H1 (cell line): ENCODE results near the gene EHD2. TPM values are rescaled to one million over a fixed set of nuclear protein-coding genes. Genes with fewer than 3 reads are reported as not detected.

Source experiments
- CTCF ChIA-PET: fragments of 300-600 bp; sonication (Branson Sonifier 250); formaldehyde crosslinking; loops from one replicate; lab custom pipeline; 2021; ENCODE audit not compliant: partially characterized antibody; lab: Charles Lee
- POLR2A ChIA-PET: fragments of 300-600 bp; sonication (Branson Sonifier 250); formaldehyde crosslinking; loops from one replicate; lab custom pipeline; 2021; ENCODE audit warnings: inconsistent platforms; ENCODE audit not compliant: partially characterized antibody; lab: Charles Lee
- DNase-seq, 2 experiments: peaks; one replicate each; pipeline versions ENCODE4 v3.0.0 to v3.0.0-alpha.2; 2010 to 2022; ENCODE audit warnings: low spot score in 2 of 2, low read depth in 1 of 2, mixed read lengths in 1 of 2
- FAIRE-seq: peaks from 2 replicates; lab custom pipeline; 2011; peaks lifted over from hg19 to GRCh38; lab: Jason Lieb, UNC
- H2AFZ ChIP-seq: 2 replicates; pipeline ENCODE4 v1.8.1; 2012; ENCODE audit warnings: low read length, inconsistent platforms
- H2AK5ac ChIP-seq: 2 replicates; pipeline ENCODE4 v1.6.1; 2013; ENCODE audit warnings: low read depth, low read length
- H2BK120ac ChIP-seq: replicated peaks from 2 replicates; pipeline ENCODE3; 2013; ENCODE audit warnings: low read depth, low read length, inconsistent platforms
- H2BK12ac ChIP-seq: 2 replicates; pipeline ENCODE4 v1.6.1; 2013; ENCODE audit warnings: low read depth, low read length
- H2BK15ac ChIP-seq: 2 replicates; pipeline ENCODE4 v1.6.1; 2013; ENCODE audit warnings: low read length
- H2BK20ac ChIP-seq: 2 replicates; pipeline ENCODE4 v1.6.1; 2013; ENCODE audit warnings: low read length
- H2BK5ac ChIP-seq: 2 replicates; pipeline ENCODE4 v1.6.1; 2013; ENCODE audit warnings: low read depth, low read length
- H3K14ac ChIP-seq: 2 replicates; pipeline ENCODE4 v1.6.1; 2013; ENCODE audit warnings: inconsistent platforms; ENCODE audit not compliant: insufficient read length
- H3K18ac ChIP-seq: 2 replicates; pipeline ENCODE4 v1.6.1; 2013; ENCODE audit warnings: low read length; ENCODE audit errors: extremely low read depth
- H3K23ac ChIP-seq: 2 replicates; pipeline ENCODE4 v1.6.1; 2013; ENCODE audit warnings: inconsistent platforms; ENCODE audit not compliant: insufficient read length
- H3K23me2 ChIP-seq: 2 replicates; pipeline ENCODE4 v1.6.1; 2013; ENCODE audit warnings: low read depth, low read length
- H3K27ac ChIP-seq: 2 replicates; pipeline ENCODE4 v1.6.1; 2011; ENCODE audit warnings: low read depth, low read length, inconsistent platforms
- H3K27me3 ChIP-seq, 4 experiments: replicated peaks in 1 of 4; 1 replicate in 1 of 4; 2 replicates in 3 of 4; pipeline versions ENCODE4 v1.6.1 to v1.8.1; 2011 to 2013; ENCODE audit warnings: low read length in 3 of 4, mild to moderate bottlenecking in 3 of 4, inconsistent platforms in 2 of 4, mixed read lengths in 2 of 4, moderate library complexity in 1 of 4; ENCODE audit not compliant: control insufficient read depth in 3 of 4, insufficient read depth in 3 of 4; ENCODE audit errors: extremely low read depth in 1 of 4
- H3K36me3 ChIP-seq, 4 experiments: 2 replicates each; pipeline versions ENCODE4 v1.6.1 to v1.8.1; 2011 to 2013; ENCODE audit warnings: mild to moderate bottlenecking in 4 of 4, low read length in 3 of 4, moderate library complexity in 2 of 4, control low read depth in 1 of 4, inconsistent platforms in 1 of 4; ENCODE audit not compliant: insufficient read depth in 4 of 4, control insufficient read depth in 2 of 4
- H3K4ac ChIP-seq: replicated peaks from 2 replicates; pipeline ENCODE3; 2013; ENCODE audit warnings: low read length, low read depth, mixed read lengths, inconsistent platforms; ENCODE audit not compliant: insufficient read length
- H3K4me1 ChIP-seq, 4 experiments: replicated peaks in 1 of 4; 1 replicate in 1 of 4; 2 replicates in 3 of 4; pipeline versions ENCODE4 v1.6.1 to v1.8.1; 2011 to 2013; ENCODE audit warnings: low read length in 3 of 4, inconsistent platforms in 2 of 4, mixed read lengths in 1 of 4; ENCODE audit not compliant: insufficient read depth in 4 of 4, control insufficient read depth in 3 of 4
- H3K4me2 ChIP-seq, 2 experiments: 2 replicates each; pipeline versions ENCODE4 v1.6.1 to v1.8.1; 2011 to 2013; ENCODE audit warnings: low read depth in 2 of 2, low read length in 2 of 2, control low read depth in 1 of 2, inconsistent platforms in 1 of 2, mild to moderate bottlenecking in 1 of 2; ENCODE audit not compliant: insufficient read depth in 1 of 2
- H3K4me3 ChIP-seq, 4 experiments: fragments of 200-600, 300-600 bp in 1 of 4; sonication (generic), shearing (Covaris generic), sonication (Bioruptor Twin) in 1 of 4; 2 replicates each; pipeline versions ENCODE4 v1.5.1 to v1.8.1; 2011 to 2016; ENCODE audit warnings: low read length in 4 of 4, low read depth in 3 of 4, control low read depth in 2 of 4, inconsistent platforms in 2 of 4, mild to moderate bottlenecking in 2 of 4, mixed read lengths in 1 of 4, moderate library complexity in 1 of 4; ENCODE audit not compliant: insufficient read depth in 2 of 4; ENCODE audit errors: extremely low read depth in 1 of 4
- H3K56ac ChIP-seq: replicated peaks from 2 replicates; pipeline ENCODE3; 2013; ENCODE audit warnings: low read depth, mild to moderate bottlenecking, mixed read lengths, low read length, inconsistent platforms; ENCODE audit not compliant: insufficient read length
- H3K79me1 ChIP-seq: 2 replicates; pipeline ENCODE4 v1.6.1; 2013; ENCODE audit warnings: low read depth, low read length, control low read depth
- H3K79me2 ChIP-seq, 2 experiments: 2 replicates each; pipeline versions ENCODE4 v1.6.1 to v1.8.1; 2012 to 2013; ENCODE audit warnings: low read length in 2 of 2, mild to moderate bottlenecking in 2 of 2, inconsistent platforms in 1 of 2; ENCODE audit not compliant: insufficient read depth in 2 of 2, control insufficient read depth in 1 of 2
- H3K9ac ChIP-seq, 4 experiments: replicated peaks in 1 of 4; 1 replicate in 1 of 4; 2 replicates in 3 of 4; pipeline versions ENCODE4 v1.6.1 to v1.8.1; 2011 to 2013; ENCODE audit warnings: low read depth in 3 of 4, low read length in 3 of 4, control low read depth in 2 of 4, mild to moderate bottlenecking in 2 of 4, moderate library complexity in 2 of 4, inconsistent platforms in 1 of 4; ENCODE audit errors: extremely low read depth in 1 of 4
- H3K9me3 ChIP-seq, 2 experiments: 2 replicates each; pipeline versions ENCODE4 v1.6.1 to v1.8.1; 2012 to 2013; ENCODE audit warnings: mild to moderate bottlenecking in 2 of 2, moderate library complexity in 2 of 2, control low read depth in 1 of 2, inconsistent platforms in 1 of 2, low read depth in 1 of 2, low read length in 1 of 2, mixed read lengths in 1 of 2; ENCODE audit not compliant: insufficient read depth in 2 of 2
- H4K20me1 ChIP-seq, 2 experiments: replicated peaks in 1 of 2; 2 replicates each; pipeline versions ENCODE3 to v1.8.1; 2011 to 2013; ENCODE audit warnings: inconsistent platforms in 2 of 2, low read length in 2 of 2, mild to moderate bottlenecking in 1 of 2; ENCODE audit not compliant: insufficient read depth in 2 of 2, control insufficient read depth in 1 of 2
- H4K5ac ChIP-seq: 2 replicates; pipeline ENCODE4 v1.6.1; 2013; ENCODE audit warnings: low read length, low read depth, mixed read lengths, inconsistent platforms; ENCODE audit not compliant: insufficient read length
- H4K8ac ChIP-seq: 2 replicates; pipeline ENCODE4 v1.8.0; 2013; ENCODE audit warnings: mild to moderate bottlenecking, moderate library complexity, low read length, inconsistent platforms; ENCODE audit not compliant: insufficient read depth; ENCODE audit errors: extremely low read depth
- H4K91ac ChIP-seq: replicated peaks from 2 replicates; pipeline ENCODE3; 2013; ENCODE audit warnings: low read length, mixed read lengths, inconsistent platforms; ENCODE audit not compliant: insufficient read length
- EP300 ChIP-seq, 2 experiments: IDR thresholded peaks; 1 replicate in 1 of 2; 2 replicates in 1 of 2; pipeline ENCODE4 v1.6.1; 2011 to 2012; ENCODE audit warnings: low read depth in 2 of 2, low read length in 2 of 2, mild to moderate bottlenecking in 2 of 2, borderline replicate concordance in 1 of 2, inconsistent platforms in 1 of 2, moderate library complexity in 1 of 2
- HDAC2 ChIP-seq, 2 experiments: fragments of 300-600 bp in 1 of 2; sonication (generic) in 1 of 2; IDR thresholded peaks; 2 replicates each; pipeline ENCODE4 v1.6.1; 2011 to 2012; ENCODE audit warnings: low read depth in 2 of 2, low read length in 2 of 2, mild to moderate bottlenecking in 2 of 2, moderate library complexity in 2 of 2, borderline replicate concordance in 1 of 2, inconsistent platforms in 1 of 2
- KDM4A ChIP-seq: IDR thresholded peaks from one replicate; pipeline ENCODE4 v1.7.1; 2012; ENCODE audit warnings: low read depth, mild to moderate bottlenecking, moderate library complexity, low read length, inconsistent platforms; ENCODE audit not compliant: severe bottlenecking
- POLR2AphosphoS5 ChIP-seq: IDR thresholded peaks from 2 replicates; pipeline ENCODE4 v1.6.1; 2011; ENCODE audit warnings: low read depth, low read length
- TEAD4 ChIP-seq: IDR thresholded peaks from 2 replicates; pipeline ENCODE4 v1.6.1; 2012; ENCODE audit warnings: low read depth, low read length, inconsistent platforms, mixed read lengths
- WGBS, 2 experiments: shearing (Covaris generic) in 1 of 2; methylation state at CpG; one replicate each; pipeline versions ENCODE4 v1.1.6 to v1.1.7; 2013 to 2015; ENCODE audit warnings: low lambda C conversion rate in 2 of 2, mixed read lengths in 2 of 2, inconsistent platforms in 1 of 2, low coverage in 1 of 2, missing lambda C conversion rate in 1 of 2; ENCODE audit not compliant: insufficient replicate concordance in 2 of 2, insufficient coverage in 1 of 2, insufficient read length in 1 of 2; ENCODE audit errors: extremely low coverage in 1 of 2, missing lambda C conversion rate in 1 of 2; 5-methylcytosine and 5-hydroxymethylcytosine counted together
- polyA plus RNA-seq, 7 experiments: library from polyadenylated mRNA; depleted of rRNA in 3 of 7; stranded (reverse) in 5 of 7; unstranded in 2 of 7; fragments of >200 nt in 5 of 7; fragments of 200-250 nt in 2 of 7; gene quantifications; 1 replicate in 5 of 7; 2 replicates in 1 of 7; 4 replicates in 1 of 7; pipeline versions ENCODE4 v1.2.1 to v1.2.3, GENCODE V29; 2011 to 2013; ENCODE audit warnings: missing spikeins in 2 of 7, mixed read lengths in 2 of 7
- total RNA-seq: library from RNA; stranded (reverse); fragmentation: NEBNext Ultra II Directional; extraction: Animal tissue kit (Norgen Biotek cat#: 25700); gene quantifications from 2 replicates; pipeline ENCODE4 v1.2.1, GENCODE V29; 2021

The EHD2 gene
- total and polyA plus RNA-seq, 2 of the 8 experiments (the other 6 are each of a cell fraction or from before 2014, with no cell fraction given): 4.5 to 14.3 TPM

- H3K27ac ChIP-seq: no peak overlapping the region; the same call in 1 of the 2 replicates
- H3K79me2 ChIP-seq: no peaks in the 10 kb centered on the region
- H3K14ac ChIP-seq: no peak overlapping the region
- H3K23ac ChIP-seq: no peak overlapping the region
- H4K91ac ChIP-seq: peak overlapping the region; percentile 70
- FAIRE-seq (no peak), DNase-seq (no peak)
- no peak overlapping the region for H2BK12ac ChIP-seq
- H3K4ac ChIP-seq: no peak overlapping the region
- H3K18ac ChIP-seq: no peak overlapping the region
- H3K79me1 ChIP-seq: no peaks in the 10 kb centered on the region; the same call in 1 of the 2 replicates
- no peak overlapping the region for H2BK120ac ChIP-seq
- H2AK5ac ChIP-seq: no peak overlapping the region
- H3K56ac ChIP-seq: no peak overlapping the region
- H3K4me2 ChIP-seq: peak overlapping the region in 1 of 2 experiments; percentile 74; a peak in 1 of 4 replicates
- peak overlapping the region; percentile 18; the same call in 1 of the 2 replicates for H2BK5ac ChIP-seq
- H3K4me3 ChIP-seq: peak overlapping the region in 2 of 4 experiments; percentile 73; a peak in 3 of 8 replicates
- no peaks in the 10 kb centered on the region for H3K9me3 ChIP-seq
- H3K27me3 ChIP-seq: no peaks in the 10 kb centered on the region
- H4K8ac ChIP-seq: peak overlapping the region; percentile 66; the same call in 1 of the 2 replicates
- WGBS, 2 experiments: 89% methylated on average over 8 of the region's 8 CpGs; no CpG with 5 or more reads in 1 of the 2 experiments
- peaks cover 0 to 9% (median 5%) of the 10 kb centered on the region in 4 experiments; a peak in 2 of 7 replicates for H3K4me1 ChIP-seq
- POLR2A ChIA-PET: interaction anchor here (1.0 to 2.1 kb wide), 6 partner anchors 11 to 215 kb away, joined by 3 to 5 read pairs (median 4); partner anchors contain the start of gene EHD2
- CTCF ChIA-PET: interaction anchor here (15.9 kb wide), 1 partner anchor 15 kb away, joined by 143 read pairs; the partner anchor contains the start of gene EHD2
- H4K20me1 ChIP-seq: no peaks in the 10 kb centered on the region
- H3K9ac ChIP-seq: no peak overlapping the region
- no peak overlapping the region for H2BK20ac ChIP-seq
- H2BK15ac ChIP-seq: 0 out of 2 replicates have a peak overlapping the region, but pooled peaks have one; percentile 13
- no peak overlapping the region for H2AFZ ChIP-seq
- no peak overlapping the region for H4K5ac ChIP-seq
- no peaks in the 10 kb centered on the region for H3K36me3 ChIP-seq
- TF ChIP-seq EP300 (IDR thresholded peaks at IDR 0.05; ENCODE audit: borderline replicate concordance in 1 of 2, low read depth in 2 of 2, low read length in 2 of 2) (no peak), KDM4A (no peak), HDAC2 (IDR thresholded peaks at IDR 0.05; ENCODE audit: borderline replicate concordance in 1 of 2, low read depth in 2 of 2, low read length in 2 of 2) (0 out of 4 replicates have a peak, but pooled peaks of 1 of the 2 experiments have one; percentile 7), POLR2AphosphoS5 (no peak), TEAD4 (no peak)
- peaks cover 5% of the 10 kb centered on the region; the same call in 1 of the 2 replicates for H3K23me2 ChIP-seq
Measured at GRCh38 chr19:47730521-47730889, 17.3 kb downstream of the EHD2 start.
